ENCODE measurements around the gene VAV2.

DNA sequence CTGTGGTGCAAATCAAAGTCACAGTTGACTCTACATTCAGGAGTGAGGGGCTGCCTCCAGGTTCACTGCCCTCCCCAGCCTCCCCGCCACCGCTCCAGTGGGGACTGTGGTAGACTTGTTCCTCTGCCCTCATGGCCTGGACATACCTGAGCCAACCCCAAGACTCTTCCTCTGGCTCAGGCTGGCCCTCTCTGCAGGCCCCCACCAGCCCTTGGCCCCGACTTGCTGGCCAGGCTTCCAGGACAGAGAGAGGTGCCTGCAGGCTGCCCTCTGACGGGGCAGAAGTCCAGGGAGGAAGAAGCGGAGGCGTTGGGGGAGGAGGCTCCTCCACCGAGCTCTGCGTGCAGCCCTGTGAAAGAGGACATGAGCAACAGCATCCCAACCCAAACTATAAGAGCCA is 251.2 kb downstream of the VAV2 start:
- no peak for TF ChIP-seq EP300 (IDR thresholded peaks at IDR 0.05)
- TF ChIP-seq, protein P1, sequence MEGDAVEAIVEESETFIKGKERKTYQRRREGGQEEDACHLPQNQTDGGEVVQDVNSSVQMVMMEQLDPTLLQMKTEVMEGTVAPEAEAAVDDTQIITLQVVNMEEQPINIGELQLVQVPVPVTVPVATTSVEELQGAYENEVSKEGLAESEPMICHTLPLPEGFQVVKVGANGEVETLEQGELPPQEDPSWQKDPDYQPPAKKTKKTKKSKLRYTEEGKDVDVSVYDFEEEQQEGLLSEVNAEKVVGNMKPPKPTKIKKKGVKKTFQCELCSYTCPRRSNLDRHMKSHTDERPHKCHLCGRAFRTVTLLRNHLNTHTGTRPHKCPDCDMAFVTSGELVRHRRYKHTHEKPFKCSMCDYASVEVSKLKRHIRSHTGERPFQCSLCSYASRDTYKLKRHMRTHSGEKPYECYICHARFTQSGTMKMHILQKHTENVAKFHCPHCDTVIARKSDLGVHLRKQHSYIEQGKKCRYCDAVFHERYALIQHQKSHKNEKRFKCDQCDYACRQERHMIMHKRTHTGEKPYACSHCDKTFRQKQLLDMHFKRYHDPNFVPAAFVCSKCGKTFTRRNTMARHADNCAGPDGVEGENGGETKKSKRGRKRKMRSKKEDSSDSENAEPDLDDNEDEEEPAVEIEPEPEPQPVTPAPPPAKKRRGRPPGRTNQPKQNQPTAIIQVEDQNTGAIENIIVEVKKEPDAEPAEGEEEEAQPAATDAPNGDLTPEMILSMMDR (IDR thresholded peaks at IDR 0.05), result no peak
- TF ChIP-seq POLR2AphosphoS5 (IDR thresholded peaks at IDR 0.05), result no peak
- no peak for TF ChIP-seq POLR2A (IDR thresholded peaks at IDR 0.05; ENCODE audit: low read depth)

All from esophagus muscularis mucosa (tissue), 4 donors.